Neural cell (in vitro differentiated cells): Measurements from ENCODE around the gene MACF1. TPM values are rescaled to one million over a fixed set of nuclear protein-coding genes. Genes with fewer than 3 reads are reported as not detected.
"Not testable (repeated sequence)": the region's sequence is repeated elsewhere in the genome, so short reads cannot be mapped to it uniquely, and the experiment has no call there.

Source experiments
- H2AFZ ChIP-seq: fragments of 200-600, 300-800 bp; sonication (generic), shearing (Covaris generic); 2 replicates; pipeline ENCODE4 v1.6.0; 2014; ENCODE audit warnings: low read depth, mild to moderate bottlenecking, antibody characterized with exemption, low read length, moderate library complexity
- H3F3A ChIP-seq: fragments of 200-600 bp; shearing (Covaris generic); 2 replicates; pipeline ENCODE4 v1.6.1; 2016; ENCODE audit warnings: mild to moderate bottlenecking, moderate library complexity, mixed read lengths, antibody characterized with exemption, low read length; ENCODE audit not compliant: insufficient read depth, poor library complexity, severe bottlenecking
- H3K27ac ChIP-seq: fragments of 200-600, 300-800 bp; sonication (generic), shearing (Covaris generic); 2 replicates; pipeline ENCODE4 v1.5.1; 2014; ENCODE audit warnings: mild to moderate bottlenecking, low read length, moderate library complexity
- H3K27me3 ChIP-seq: fragments of 300-800, 200-600 bp; sonication (generic), shearing (Covaris generic); 2 replicates; pipeline ENCODE4 v1.6.0; 2014; ENCODE audit warnings: mild to moderate bottlenecking, low read depth, low read length, moderate library complexity; ENCODE audit not compliant: insufficient read depth
- H3K36me3 ChIP-seq: fragments of 300-800, 200-600 bp; sonication (generic), shearing (Covaris generic); 2 replicates; pipeline ENCODE4 v1.5.1; 2014; ENCODE audit warnings: mild to moderate bottlenecking, antibody characterized with exemption, low read length, moderate library complexity; ENCODE audit not compliant: insufficient read depth
- H3K4me2 ChIP-seq: fragments of 300-800, 200-600 bp; sonication (generic), shearing (Covaris generic); 2 replicates; pipeline ENCODE4 v1.6.0; 2014; ENCODE audit warnings: mild to moderate bottlenecking, low read length
- H3K4me3 ChIP-seq: fragments of 300-800, 200-600 bp; sonication (generic), shearing (Covaris generic); 2 replicates; pipeline ENCODE4 v1.5.1; 2014; ENCODE audit warnings: mild to moderate bottlenecking, low read length, moderate library complexity
- H3K79me2 ChIP-seq: fragments of 200-600 bp; shearing (Covaris generic); replicated peaks from 2 replicates; pipeline ENCODE4 v1.6.0; 2014; ENCODE audit warnings: mild to moderate bottlenecking, low read length, moderate library complexity; ENCODE audit not compliant: insufficient read depth
- H3K9ac ChIP-seq: fragments of 300-800, 200-600 bp; sonication (generic), shearing (Covaris generic); 2 replicates; pipeline ENCODE4 v1.6.1; 2016; ENCODE audit warnings: mild to moderate bottlenecking, low read length, mixed read lengths
- H3K9me2 ChIP-seq: fragments of 200-600 bp; shearing (Covaris generic); 2 replicates; pipeline ENCODE4 v1.6.1; 2016; ENCODE audit warnings: mild to moderate bottlenecking, low read length, mixed read lengths; ENCODE audit not compliant: insufficient read depth
- H3K9me3 ChIP-seq: fragments of 200-600, 300-800 bp; sonication (generic), shearing (Covaris generic); 2 replicates; pipeline ENCODE4 v1.6.1; 2016; ENCODE audit warnings: mild to moderate bottlenecking, mixed run types, low read length, moderate library complexity, mixed read lengths
- H4K20me1 ChIP-seq: fragments of 200-600 bp; shearing (Covaris generic); 2 replicates; pipeline ENCODE4 v1.6.1; 2016; ENCODE audit warnings: mild to moderate bottlenecking, mixed run types; ENCODE audit not compliant: insufficient read depth
- CTCF ChIP-seq: fragments of 450-650 bp; IDR thresholded peaks from 2 replicates; pipeline ENCODE4 v1.5.1; 2014; ENCODE audit warnings: antibody characterized with exemption, mild to moderate bottlenecking, moderate library complexity; ENCODE audit not compliant: poor library complexity, severe bottlenecking
- EP300 ChIP-seq: fragments of 450-650 bp; conservative IDR thresholded peaks from 2 replicates; pipeline ENCODE4 v1.6.1; 2014; ENCODE audit warnings: antibody characterized with exemption, mild to moderate bottlenecking, moderate library complexity; ENCODE audit not compliant: poor library complexity, severe bottlenecking
- EZH2 ChIP-seq: fragments of 200-600, 300-800 bp; shearing (Covaris generic), sonication (generic); IDR thresholded peaks from 2 replicates; pipeline ENCODE4 v1.6.1; 2014; ENCODE audit warnings: antibody characterized with exemption, low read length, borderline replicate concordance, mild to moderate bottlenecking; ENCODE audit not compliant: insufficient read depth, poor library complexity, severe bottlenecking
- MXI1 ChIP-seq: fragments of 450-650 bp; conservative IDR thresholded peaks from 2 replicates; pipeline ENCODE4 v1.6.1; 2014; ENCODE audit warnings: antibody characterized with exemption, mild to moderate bottlenecking; ENCODE audit not compliant: poor library complexity, severe bottlenecking
- POLR2AphosphoS5 ChIP-seq: IDR thresholded peaks from 2 replicates; pipeline ENCODE4 v1.6.1; 2012
- RAD21 ChIP-seq: fragments of 450-650 bp; conservative IDR thresholded peaks from 2 replicates; pipeline ENCODE4 v1.6.1; 2014; ENCODE audit warnings: antibody characterized with exemption, mild to moderate bottlenecking, moderate library complexity
- SMC3 ChIP-seq: fragments of 450-650 bp; conservative IDR thresholded peaks from 2 replicates; pipeline ENCODE4 v1.6.1; 2014; ENCODE audit warnings: antibody characterized with exemption, mild to moderate bottlenecking, moderate library complexity; ENCODE audit not compliant: poor library complexity
- TAF1 ChIP-seq: IDR thresholded peaks from 2 replicates; pipeline ENCODE4 v1.6.1; 2012; ENCODE audit warnings: low read depth
- polyA plus RNA-seq: library from polyadenylated mRNA; depleted of rRNA; stranded (reverse); fragments of >200 nt; gene quantifications from 2 replicates; pipeline ENCODE4 v1.2.3, GENCODE V29; 2014
- TF ChIP-seq, protein P1 (sequence below): IDR thresholded peaks from 2 replicates; pipeline ENCODE4 v1.6.1; 2012; ENCODE audit warnings: borderline replicate concordance

The MACF1 gene
- polyA plus RNA-seq, 1 donor from 2014 or later, result 176 TPM

DNA sequence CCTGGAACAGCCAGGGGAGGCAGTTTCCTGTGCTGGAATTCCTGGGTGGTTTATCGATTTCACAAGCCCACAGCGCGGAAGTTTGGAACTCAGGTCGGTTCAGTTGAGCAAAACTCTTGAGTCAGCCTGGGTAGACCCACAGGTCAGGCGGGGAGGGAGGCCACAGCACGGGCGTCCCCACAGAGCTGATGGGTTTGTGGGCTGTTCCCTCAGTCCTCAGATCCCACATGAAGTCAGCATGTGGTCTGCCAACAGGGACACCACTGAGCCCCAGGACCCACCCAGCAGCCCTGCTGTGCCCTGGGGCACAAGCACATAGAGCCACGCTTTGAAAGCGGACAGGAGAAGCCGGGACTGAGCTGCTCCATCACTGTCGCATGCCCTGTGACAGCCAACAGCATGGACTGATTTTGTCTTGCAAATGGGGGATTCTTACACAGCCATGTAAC is 304.4 kb downstream of the MACF1 start:
- no peak for TF ChIP-seq SMC3
- TF ChIP-seq TAF1, result no peak
- TF ChIP-seq MXI1, result no peak
- no peak for TF ChIP-seq POLR2AphosphoS5
- no peak for TF ChIP-seq CTCF
- TF ChIP-seq, protein P1, sequence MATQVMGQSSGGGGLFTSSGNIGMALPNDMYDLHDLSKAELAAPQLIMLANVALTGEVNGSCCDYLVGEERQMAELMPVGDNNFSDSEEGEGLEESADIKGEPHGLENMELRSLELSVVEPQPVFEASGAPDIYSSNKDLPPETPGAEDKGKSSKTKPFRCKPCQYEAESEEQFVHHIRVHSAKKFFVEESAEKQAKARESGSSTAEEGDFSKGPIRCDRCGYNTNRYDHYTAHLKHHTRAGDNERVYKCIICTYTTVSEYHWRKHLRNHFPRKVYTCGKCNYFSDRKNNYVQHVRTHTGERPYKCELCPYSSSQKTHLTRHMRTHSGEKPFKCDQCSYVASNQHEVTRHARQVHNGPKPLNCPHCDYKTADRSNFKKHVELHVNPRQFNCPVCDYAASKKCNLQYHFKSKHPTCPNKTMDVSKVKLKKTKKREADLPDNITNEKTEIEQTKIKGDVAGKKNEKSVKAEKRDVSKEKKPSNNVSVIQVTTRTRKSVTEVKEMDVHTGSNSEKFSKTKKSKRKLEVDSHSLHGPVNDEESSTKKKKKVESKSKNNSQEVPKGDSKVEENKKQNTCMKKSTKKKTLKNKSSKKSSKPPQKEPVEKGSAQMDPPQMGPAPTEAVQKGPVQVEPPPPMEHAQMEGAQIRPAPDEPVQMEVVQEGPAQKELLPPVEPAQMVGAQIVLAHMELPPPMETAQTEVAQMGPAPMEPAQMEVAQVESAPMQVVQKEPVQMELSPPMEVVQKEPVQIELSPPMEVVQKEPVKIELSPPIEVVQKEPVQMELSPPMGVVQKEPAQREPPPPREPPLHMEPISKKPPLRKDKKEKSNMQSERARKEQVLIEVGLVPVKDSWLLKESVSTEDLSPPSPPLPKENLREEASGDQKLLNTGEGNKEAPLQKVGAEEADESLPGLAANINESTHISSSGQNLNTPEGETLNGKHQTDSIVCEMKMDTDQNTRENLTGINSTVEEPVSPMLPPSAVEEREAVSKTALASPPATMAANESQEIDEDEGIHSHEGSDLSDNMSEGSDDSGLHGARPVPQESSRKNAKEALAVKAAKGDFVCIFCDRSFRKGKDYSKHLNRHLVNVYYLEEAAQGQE, result no peak
- no peak for TF ChIP-seq EP300
- TF ChIP-seq EZH2, result no peak
- no peak for TF ChIP-seq RAD21

GRCh38 chr1:39509360-39510009 is 305.0 kb downstream of the MACF1 start:
- Histone ChIP-seq H3K36me3 (no peaks in the 10 kb centered on the region), H3K27me3 (peaks cover under 1% of the 10 kb centered on the region), H3K27ac (no peak overlapping the region), H3F3A (no peaks in the 10 kb centered on the region), H3K4me2 (no peak overlapping the region), H2AFZ (no peak overlapping the region), H3K9ac (no peak overlapping the region), H3K4me3 (no peak overlapping the region), H3K9me2 (no peaks in the 10 kb centered on the region), H3K79me2 (no peaks in the 10 kb centered on the region), H3K9me3 (no peaks in the 10 kb centered on the region), H4K20me1 (no peaks in the 10 kb centered on the region)
- no peak for TF ChIP-seq RAD21

More for the DNA sequence above, 304.4 kb downstream of the MACF1 start:
- no peak overlapping the region for H3K4me3 ChIP-seq
- H3K9me2 ChIP-seq, result no peaks in the 10 kb centered on the region
- H3F3A ChIP-seq, result no peaks in the 10 kb centered on the region
- no peak overlapping the region for H3K27ac ChIP-seq
- no peak overlapping the region for H3K4me2 ChIP-seq
- no peak overlapping the region for H2AFZ ChIP-seq
- no peaks in the 10 kb centered on the region for H3K36me3 ChIP-seq
- H3K9me3 ChIP-seq, result no peaks in the 10 kb centered on the region
- H4K20me1 ChIP-seq, result no peaks in the 10 kb centered on the region
- H3K9ac ChIP-seq, result no peak overlapping the region
- no peaks in the 10 kb centered on the region for H3K79me2 ChIP-seq
- no peaks in the 10 kb centered on the region for H3K27me3 ChIP-seq

- H3F3A ChIP-seq, H3K9ac ChIP-seq: not testable (repeated sequence)
These were observed 306.2 kb downstream of the MACF1 start for GRCh38 chr1:39510570-39511186.

DNA sequence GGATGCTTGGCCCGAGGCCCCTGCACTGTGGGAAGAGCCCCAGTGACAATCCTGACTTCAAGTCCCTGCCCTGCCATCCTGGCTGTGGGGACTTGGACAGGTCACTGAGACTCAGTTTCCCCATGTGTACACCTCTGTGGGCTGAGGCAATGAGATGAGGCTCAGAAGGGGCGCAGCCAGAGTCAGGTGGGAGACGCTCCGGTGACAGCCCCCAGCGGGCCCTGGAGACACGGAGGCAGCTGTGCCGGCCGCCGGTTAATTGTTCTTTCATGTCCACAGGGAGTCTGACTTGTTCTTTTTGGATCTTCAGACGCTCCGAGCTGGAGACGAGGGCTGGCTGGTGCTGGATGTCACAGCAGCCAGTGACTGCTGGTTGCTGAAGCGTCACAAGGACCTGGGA is 307.0 kb downstream of the MACF1 start:
- H3K27ac ChIP-seq, H3K4me3 ChIP-seq, H4K20me1 ChIP-seq, H3K79me2 ChIP-seq, H3K4me2 ChIP-seq, H3K9me2 ChIP-seq, H3K27me3 ChIP-seq, H3K36me3 ChIP-seq, H3F3A ChIP-seq, H3K9ac ChIP-seq, H3K9me3 ChIP-seq, H2AFZ ChIP-seq: not testable (repeated sequence)

More at GRCh38 chr1:39510570-39511186, 306.2 kb downstream of the MACF1 start:
- not testable (repeated sequence) for H3K79me2 ChIP-seq, H3K9me3 ChIP-seq, H2AFZ ChIP-seq, H4K20me1 ChIP-seq, H3K27ac ChIP-seq, H3K9me2 ChIP-seq, H3K27me3 ChIP-seq, H3K4me3 ChIP-seq, H3K4me2 ChIP-seq, H3K36me3 ChIP-seq

DNA sequence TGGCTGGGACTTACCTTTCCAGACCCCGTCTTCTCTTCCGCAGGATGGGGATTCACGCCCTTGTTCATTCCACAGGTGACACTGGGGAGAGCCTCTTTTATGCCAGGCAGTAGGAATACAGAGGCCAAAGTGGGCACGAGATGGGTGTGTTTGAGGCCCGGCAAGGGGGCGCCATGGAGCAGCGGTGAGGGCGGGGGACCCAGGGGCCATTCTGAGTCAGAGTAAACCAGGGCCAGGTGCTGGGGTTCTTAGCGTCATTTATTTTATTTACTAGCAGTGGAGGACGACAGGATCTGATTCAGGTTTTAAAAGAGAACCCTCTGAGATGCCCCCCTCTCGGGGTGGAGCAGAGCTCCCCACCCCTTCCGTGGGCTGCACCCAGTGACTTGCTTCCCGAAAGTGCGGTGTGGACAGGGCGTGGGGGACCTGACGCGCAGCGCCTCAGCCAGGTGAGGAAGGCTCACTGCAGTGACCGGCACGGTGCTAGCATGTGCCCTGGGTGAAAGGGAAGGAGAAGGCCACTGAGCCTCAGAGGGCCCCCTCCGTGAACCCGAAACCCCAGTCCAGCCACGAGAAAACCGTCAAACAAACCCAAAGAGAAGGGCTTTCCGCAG is 307.8 kb downstream of the MACF1 start:
- not testable (repeated sequence) for H3K9ac ChIP-seq, H3K79me2 ChIP-seq, H3K27ac ChIP-seq, H3K36me3 ChIP-seq, H3K9me3 ChIP-seq, H3F3A ChIP-seq, H3K4me3 ChIP-seq, H2AFZ ChIP-seq, H3K4me2 ChIP-seq, H3K27me3 ChIP-seq, H4K20me1 ChIP-seq, H3K9me2 ChIP-seq
